Fibroblast of mammary gland (primary cell): ENCODE measurements around the gene LRFN2.

Experiments used
- DNase-seq: peaks from one replicate; pipeline ENCODE4 v3.0.0-alpha.2; 2010; ENCODE audit warnings: low read depth
- H3K4me3 ChIP-seq: 2 replicates; pipeline ENCODE4 v1.5.1; 2011; ENCODE audit warnings: low read depth, mild to moderate bottlenecking, low read length, moderate library complexity; ENCODE audit not compliant: control insufficient read depth
- CTCF ChIP-seq: conservative IDR thresholded peaks from 2 replicates; pipeline ENCODE4 v1.5.1; 2011; ENCODE audit warnings: low read depth, low read length, inconsistent platforms; ENCODE audit not compliant: control insufficient read depth, insufficient read depth

Gene LRFN2

GRCh38 chr6:40568062-40568708, 19.0 kb downstream of the LRFN2 start:
- no peak for DNase-seq
- no peak for TF ChIP-seq CTCF
- no peak overlapping the region for H3K4me3 ChIP-seq

DNA sequence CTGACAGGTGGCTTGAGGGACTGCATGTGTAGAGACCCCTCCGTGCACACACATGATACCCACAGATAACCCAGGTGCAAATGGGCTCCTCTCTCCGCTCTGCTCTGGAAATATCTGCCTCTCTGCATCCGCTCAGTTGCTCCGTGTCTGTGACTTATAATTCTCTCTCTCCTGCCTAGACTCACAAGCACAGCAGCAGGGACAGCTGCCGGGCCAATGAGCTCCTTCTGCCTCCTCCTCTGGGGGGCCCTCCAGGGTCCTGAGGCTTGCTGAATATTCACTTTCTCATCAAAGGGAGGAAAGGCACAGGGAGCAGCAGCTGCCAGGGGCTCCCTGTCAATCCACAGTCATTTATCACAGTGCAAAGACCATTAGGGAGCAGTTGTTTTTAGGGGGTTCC, 24.1 kb downstream of the LRFN2 start:
- no peak for TF ChIP-seq CTCF
- no peak for DNase-seq
- no peak overlapping the region for H3K4me3 ChIP-seq

DNA sequence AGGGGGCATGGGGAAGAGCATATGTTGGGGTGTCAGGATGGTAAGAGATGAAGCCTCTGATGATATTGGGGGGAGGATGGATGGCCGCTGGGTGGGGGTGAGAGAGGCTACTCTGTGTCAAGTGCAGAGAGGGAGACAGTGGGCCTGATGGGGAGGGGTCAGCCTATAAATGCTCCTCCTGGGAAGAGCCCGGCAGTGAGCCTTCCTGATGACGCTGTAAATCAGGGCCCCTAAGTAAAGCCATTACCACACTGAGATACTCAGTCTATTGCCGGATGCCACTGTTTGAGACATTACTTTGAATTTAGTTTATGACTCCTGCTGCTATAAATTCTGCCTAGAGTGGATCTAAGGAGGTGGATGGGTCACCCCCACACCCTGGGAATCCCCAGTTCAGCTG, 28.1 kb downstream of the LRFN2 start:
- no peak overlapping the region for H3K4me3 ChIP-seq
- TF ChIP-seq CTCF, result no peak
- no peak for DNase-seq

DNA sequence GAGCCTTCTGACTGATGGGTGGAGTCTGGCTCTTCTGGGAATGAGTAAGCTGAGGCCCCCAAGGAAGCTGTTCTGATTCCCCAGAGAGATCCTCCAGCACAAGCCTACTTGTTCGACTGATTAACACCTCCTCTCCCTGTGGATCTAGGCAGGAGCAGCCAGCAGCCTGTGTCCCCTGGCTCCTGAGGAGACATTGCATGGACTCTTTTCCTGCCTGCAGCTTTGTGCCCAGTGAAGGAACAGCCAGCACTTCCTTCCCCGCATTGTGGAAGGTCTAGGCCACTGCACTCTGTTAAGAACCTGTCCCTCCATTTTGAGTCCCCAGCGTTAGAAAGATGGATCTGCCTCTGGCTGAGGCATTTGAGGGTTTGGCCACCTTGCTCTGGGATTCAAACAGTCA, 29.1 kb downstream of the LRFN2 start:
- TF ChIP-seq CTCF, result no peak
- no peak for DNase-seq
- no peak overlapping the region for H3K4me3 ChIP-seq

DNA sequence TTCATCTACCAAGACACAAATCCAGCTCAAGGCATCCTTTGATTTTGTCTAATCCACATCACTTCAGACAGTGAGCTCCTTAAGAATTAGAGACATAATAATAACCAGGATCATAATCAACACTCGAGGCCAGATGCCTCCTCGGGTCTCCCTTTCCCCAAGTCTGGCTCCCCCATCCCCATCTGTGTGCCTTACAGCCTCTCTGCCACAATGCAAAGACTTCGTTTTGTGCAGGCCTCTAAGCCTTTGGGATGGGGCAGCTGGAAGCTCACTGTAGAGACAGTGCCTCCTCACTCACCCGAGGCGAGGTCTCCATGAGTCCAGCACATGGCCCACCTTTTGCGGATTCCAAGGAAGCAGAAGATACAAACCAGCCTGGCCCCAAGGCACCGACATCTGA, 30.3 kb downstream of the LRFN2 start:
- no peak for TF ChIP-seq CTCF
- no peak overlapping the region for H3K4me3 ChIP-seq
- no peak for DNase-seq

DNA sequence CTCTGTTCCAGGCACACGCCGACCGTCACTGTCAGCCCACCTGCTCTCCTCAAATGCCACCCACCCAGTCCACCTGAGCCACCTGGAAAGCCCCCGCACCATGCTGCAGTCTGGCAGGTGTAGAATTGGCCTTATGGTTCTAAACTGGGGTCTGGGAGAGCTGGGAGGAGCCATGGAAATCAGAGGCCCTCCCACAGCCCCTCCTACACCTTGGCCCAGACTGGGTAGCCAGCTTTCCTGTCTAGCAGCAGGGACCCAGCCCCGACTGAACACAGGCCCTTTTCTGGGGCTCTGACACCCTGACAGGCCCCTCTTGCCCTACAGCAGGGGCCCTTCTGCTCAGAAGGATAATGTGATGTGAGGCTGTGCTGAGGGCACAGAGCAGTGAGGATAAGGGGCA, 31.1 kb downstream of the LRFN2 start:
- H3K4me3 ChIP-seq, result no peak overlapping the region
- DNase-seq, result no peak
- TF ChIP-seq CTCF, result no peak

DNA sequence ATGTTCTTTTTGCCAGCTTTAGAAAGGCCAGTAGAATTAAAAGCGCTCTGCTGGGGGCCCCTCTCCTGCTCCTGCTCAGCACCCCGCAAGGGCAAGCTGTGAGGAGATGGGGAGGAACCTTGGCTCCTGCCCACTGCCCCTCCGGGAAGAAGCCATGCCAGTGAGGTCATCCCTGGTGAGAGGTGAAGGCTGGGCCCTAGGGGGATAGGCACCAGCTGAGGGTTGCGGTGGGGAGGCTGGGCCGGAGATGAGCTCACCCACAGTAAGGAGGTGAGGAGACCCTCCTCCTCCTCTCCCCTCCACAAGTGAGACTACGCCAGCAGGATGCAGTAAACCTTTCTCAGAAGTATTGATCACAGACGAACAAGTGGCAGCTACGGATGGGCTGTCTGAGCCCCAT, 32.1 kb downstream of the LRFN2 start:
- TF ChIP-seq CTCF, result no peak
- H3K4me3 ChIP-seq, result no peak overlapping the region
- no peak for DNase-seq
